ENCODE data around the gene ACADSB.

Gene ACADSB

GRCh38 chr10:122983898-122984297 lies 24.9 kb upstream of the ACADSB start:
- TF ChIP-seq Cebpa-rat (IDR thresholded peaks at IDR 0.05), result no peak
- Histone ChIP-seq H3K9ac (no peak overlapping the region), H3K4me2 (no peak overlapping the region), H3K9me3 (replicated peaks in 1 of 11) (no peaks in the 10 kb centered on the region), H3K4me3 (no peak overlapping the region), H3K27ac (no peak overlapping the region), H3K36me3 (peaks cover 9 to 58% (median 50%) of the 10 kb centered on the region in 11 experiments; a peak in 21 of 22 replicates), H3K27me3 (no peaks in the 10 kb centered on the region), H4K20me1 (no peaks in the 10 kb centered on the region), H3K4me1 (peaks cover 18 to 26% (median 24%) of the 10 kb centered on the region in 10 experiments)

GRCh38 chr10:122984708-122985107 lies 24.1 kb upstream of the ACADSB start:
- no peak for TF ChIP-seq Cebpa-rat (IDR thresholded peaks at IDR 0.05)
- H3K9me3 ChIP-seq (replicated peaks in 1 of 11), result no peaks in the 10 kb centered on the region

DNA sequence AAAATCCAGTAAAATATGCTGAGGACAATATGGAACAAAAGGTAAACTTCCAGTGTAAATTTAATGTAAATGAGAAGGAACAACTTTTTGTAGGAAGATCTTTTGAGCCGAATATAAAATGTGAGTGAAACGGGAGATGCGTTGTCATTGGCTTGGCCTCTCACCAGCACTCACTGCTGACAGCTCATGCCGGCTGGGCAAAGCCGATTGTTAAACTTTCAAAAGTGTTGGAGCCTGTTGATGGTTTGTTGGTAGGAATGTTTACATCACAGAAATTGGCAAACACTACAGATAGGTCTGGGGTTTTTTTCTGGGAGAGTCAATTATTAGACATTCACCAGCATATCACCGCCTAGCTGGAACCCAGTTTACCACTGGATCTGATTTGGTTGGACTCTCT lies 22.5 kb upstream of the ACADSB start:
- Histone ChIP-seq H3K4me1 (peaks cover 5 to 11% (median 7%) of the 10 kb centered on the region in 10 experiments), H3K27ac (no peak overlapping the region), H3K27me3 (no peaks in the 10 kb centered on the region), H3K9me3 (replicated peaks in 1 of 11) (no peaks in the 10 kb centered on the region), H3K36me3 (peaks cover 10 to 75% (median 56%) of the 10 kb centered on the region in 11 experiments; a peak in 21 of 22 replicates), H3K9ac (no peak overlapping the region), H4K20me1 (no peaks in the 10 kb centered on the region), H3K4me2 (no peak overlapping the region), H3K4me3 (no peak overlapping the region)
- no peak for TF ChIP-seq Cebpa-rat (IDR thresholded peaks at IDR 0.05)

More at GRCh38 chr10:122984708-122985107, 24.1 kb upstream of the ACADSB start:
- H3K27me3 ChIP-seq, result no peaks in the 10 kb centered on the region
- H3K27ac ChIP-seq, result no peak overlapping the region
- no peak overlapping the region for H3K9ac ChIP-seq
- H4K20me1 ChIP-seq, result no peaks in the 10 kb centered on the region
- no peak overlapping the region for H3K4me2 ChIP-seq
- H3K4me3 ChIP-seq, result no peak overlapping the region
- H3K36me3 ChIP-seq, result peaks cover 9 to 62% (median 51%) of the 10 kb centered on the region in 11 experiments; a peak in 21 of 22 replicates
- peaks cover 14 to 19% (median 17%) of the 10 kb centered on the region in 10 experiments for H3K4me1 ChIP-seq

DNA sequence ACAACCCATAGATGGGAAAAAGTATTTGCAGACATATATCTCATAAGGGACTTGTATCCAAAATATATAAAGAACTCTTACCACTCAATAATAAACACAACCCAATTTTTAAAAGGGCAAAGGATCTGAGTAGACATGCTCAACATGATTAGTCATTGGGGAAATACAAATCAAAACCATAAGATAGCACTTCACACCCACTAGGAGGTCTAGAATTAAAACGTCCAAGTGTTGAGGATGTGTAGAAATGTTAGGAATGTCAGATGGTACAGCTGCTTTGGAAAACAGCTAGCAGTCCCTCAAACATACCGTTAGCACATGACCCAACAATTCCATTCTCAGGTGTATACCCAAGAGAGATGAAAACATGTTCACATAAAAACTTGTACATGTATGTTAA lies 20.3 kb upstream of the ACADSB start:
- Histone ChIP-seq H4K20me1 (no peaks in the 10 kb centered on the region), H3K9me3 (replicated peaks in 1 of 11) (no peaks in the 10 kb centered on the region), H3K4me2 (no peak overlapping the region), H3K36me3 (peaks cover 24 to 91% (median 63%) of the 10 kb centered on the region in 11 experiments; a peak in 21 of 22 replicates), H3K27me3 (no peaks in the 10 kb centered on the region), H3K4me3 (no peak overlapping the region), H3K4me1 (peaks cover 0 to 14% (median 2%) of the 10 kb centered on the region in 10 experiments; a peak in 10 of 20 replicates), H3K9ac (no peak overlapping the region), H3K27ac (no peak overlapping the region)
- no peak for TF ChIP-seq Cebpa-rat (IDR thresholded peaks at IDR 0.05)

DNA sequence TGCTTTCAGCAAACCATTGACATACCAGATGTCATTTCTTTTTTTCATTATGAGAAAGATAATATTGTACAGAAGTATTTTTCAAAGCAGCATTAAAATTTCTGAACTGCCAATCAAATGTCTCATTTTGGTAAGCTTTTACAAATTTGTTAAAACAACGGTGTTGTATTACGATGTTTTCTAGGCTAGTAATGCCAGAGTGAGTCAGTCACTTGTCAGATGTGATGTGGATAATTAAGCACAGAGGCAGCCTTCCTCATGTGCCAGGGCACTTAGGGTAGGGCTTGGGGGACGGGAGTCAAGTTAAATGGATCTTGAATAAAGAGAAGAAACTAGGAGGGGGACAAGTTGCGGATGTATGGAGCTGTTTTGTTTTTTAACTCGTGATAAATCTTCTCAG lies 18.5 kb upstream of the ACADSB start:
- H3K27me3 ChIP-seq, result no peaks in the 10 kb centered on the region
- no peak overlapping the region for H3K4me3 ChIP-seq
- H3K4me2 ChIP-seq, result no peak overlapping the region
- no peaks in the 10 kb centered on the region for H3K9me3 ChIP-seq (replicated peaks in 1 of 11)
- peaks cover 0 to 9% (median 0%) of the 10 kb centered on the region in 11 experiments; a peak in 6 of 22 replicates for H4K20me1 ChIP-seq
- no peak overlapping the region for H3K9ac ChIP-seq
- H3K36me3 ChIP-seq, result peaks cover 31 to 91% (median 64%) of the 10 kb centered on the region in 11 experiments
- H3K27ac ChIP-seq, result no peak overlapping the region
- H3K4me1 ChIP-seq, result peaks cover 0 to 14% (median 2%) of the 10 kb centered on the region in 10 experiments; a peak in 10 of 20 replicates
- no peak for TF ChIP-seq Cebpa-rat (IDR thresholded peaks at IDR 0.05)

DNA sequence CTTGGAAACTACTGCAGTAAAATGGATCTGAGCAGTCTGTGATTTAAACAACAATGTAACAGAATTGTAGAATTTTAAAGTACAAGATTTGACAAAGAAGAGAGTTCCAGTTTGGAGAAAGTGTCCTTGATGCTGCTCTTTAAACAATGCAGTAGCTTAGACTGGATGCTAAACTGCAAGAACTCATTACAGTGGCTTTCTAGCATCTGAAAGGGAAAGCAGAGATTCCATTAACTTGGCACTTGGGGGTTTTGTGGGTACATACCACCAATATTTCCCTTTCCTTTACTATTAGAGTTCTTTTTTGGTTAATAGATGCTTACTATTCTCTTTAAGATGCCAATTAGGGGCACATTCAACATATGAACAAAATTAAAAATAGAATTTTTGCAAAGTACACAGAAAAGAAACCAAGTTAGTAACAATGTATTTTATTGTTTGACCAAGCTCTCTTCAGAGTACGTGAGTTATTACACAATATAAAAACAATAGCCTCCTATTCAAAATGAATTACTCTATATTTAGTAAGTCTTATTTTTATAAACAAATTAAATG lies 16.7 kb upstream of the ACADSB start:
- no peak for TF ChIP-seq Cebpa-rat (IDR thresholded peaks at IDR 0.05)
- H3K4me1 ChIP-seq, result peaks cover 0 to 14% (median 2%) of the 10 kb centered on the region in 10 experiments; a peak in 10 of 20 replicates
- H3K9me3 ChIP-seq (replicated peaks in 1 of 11), result no peaks in the 10 kb centered on the region
- H3K27me3 ChIP-seq, result no peaks in the 10 kb centered on the region
- no peak overlapping the region for H3K4me3 ChIP-seq
- H4K20me1 ChIP-seq, result peaks cover 0 to 21% (median 2%) of the 10 kb centered on the region in 11 experiments; a peak in 9 of 22 replicates
- peak overlapping the region in 1 of 11 experiments; percentile 3; a peak in 1 of 22 replicates for H3K4me2 ChIP-seq
- H3K36me3 ChIP-seq, result peaks cover 37 to 91% (median 73%) of the 10 kb centered on the region in 11 experiments
- H3K27ac ChIP-seq, result no peak overlapping the region
- no peak overlapping the region for H3K9ac ChIP-seq

- H3K4me2 ChIP-seq, result no peak overlapping the region
- no peak overlapping the region for H3K9ac ChIP-seq
- H3K27ac ChIP-seq, result no peak overlapping the region
- TF ChIP-seq Cebpa-rat (IDR thresholded peaks at IDR 0.05), result no peak
- peaks cover 0 to 39% (median 12%) of the 10 kb centered on the region in 11 experiments; a peak in 13 of 22 replicates for H4K20me1 ChIP-seq
- peaks cover 0 to 15% (median 3%) of the 10 kb centered on the region in 10 experiments; a peak in 10 of 20 replicates for H3K4me1 ChIP-seq
- no peaks in the 10 kb centered on the region for H3K27me3 ChIP-seq
- H3K9me3 ChIP-seq (replicated peaks in 1 of 11), result no peaks in the 10 kb centered on the region
- H3K36me3 ChIP-seq, result peaks cover 51 to 91% (median 74%) of the 10 kb centered on the region in 11 experiments
- no peak overlapping the region for H3K4me3 ChIP-seq
Observed at GRCh38 chr10:122993797-122994336, 14.9 kb upstream of the ACADSB start.

GRCh38 chr10:122995936-122996335 lies 12.9 kb upstream of the ACADSB start:
- H3K4me3 ChIP-seq, result no peak overlapping the region
- H3K27me3 ChIP-seq, result no peaks in the 10 kb centered on the region
- H3K4me1 ChIP-seq, result peaks cover 0 to 32% (median 18%) of the 10 kb centered on the region in 10 experiments; a peak in 17 of 20 replicates
- H3K9me3 ChIP-seq (replicated peaks in 1 of 11), result no peaks in the 10 kb centered on the region
- no peak overlapping the region for H3K9ac ChIP-seq
- H3K36me3 ChIP-seq, result peaks cover 46 to 84% (median 73%) of the 10 kb centered on the region in 11 experiments
- H3K27ac ChIP-seq, result no peak overlapping the region
- H4K20me1 ChIP-seq, result peaks cover 1 to 57% (median 29%) of the 10 kb centered on the region in 11 experiments; a peak in 17 of 22 replicates
- TF ChIP-seq Cebpa-rat (IDR thresholded peaks at IDR 0.05), result no peak
- no peak overlapping the region for H3K4me2 ChIP-seq

- H3K27me3 ChIP-seq, result no peaks in the 10 kb centered on the region
- H3K4me1 ChIP-seq, result peaks cover 0 to 19% (median 13%) of the 10 kb centered on the region in 10 experiments; a peak in 16 of 20 replicates
- no peak overlapping the region for H3K4me3 ChIP-seq
- H3K4me2 ChIP-seq, result no peak overlapping the region
- H3K36me3 ChIP-seq, result peaks cover 49 to 87% (median 64%) of the 10 kb centered on the region in 11 experiments
- no peak overlapping the region for H3K9ac ChIP-seq
- peaks cover 6 to 66% (median 39%) of the 10 kb centered on the region in 11 experiments; a peak in 17 of 22 replicates for H4K20me1 ChIP-seq
- H3K27ac ChIP-seq, result no peak overlapping the region
- H3K9me3 ChIP-seq (replicated peaks in 1 of 11), result no peaks in the 10 kb centered on the region
- no peak for TF ChIP-seq Cebpa-rat (IDR thresholded peaks at IDR 0.05)
Observed at GRCh38 chr10:122997864-122998263, 10.9 kb upstream of the ACADSB start.

Measured in BLaER1 treated with 17β-estradiol and CSF1 and Interleukin-3, amounts not matched to agents 10 nM and 100 nM (cell line).